ENCODE data around the gene YTHDF1.

DNA sequence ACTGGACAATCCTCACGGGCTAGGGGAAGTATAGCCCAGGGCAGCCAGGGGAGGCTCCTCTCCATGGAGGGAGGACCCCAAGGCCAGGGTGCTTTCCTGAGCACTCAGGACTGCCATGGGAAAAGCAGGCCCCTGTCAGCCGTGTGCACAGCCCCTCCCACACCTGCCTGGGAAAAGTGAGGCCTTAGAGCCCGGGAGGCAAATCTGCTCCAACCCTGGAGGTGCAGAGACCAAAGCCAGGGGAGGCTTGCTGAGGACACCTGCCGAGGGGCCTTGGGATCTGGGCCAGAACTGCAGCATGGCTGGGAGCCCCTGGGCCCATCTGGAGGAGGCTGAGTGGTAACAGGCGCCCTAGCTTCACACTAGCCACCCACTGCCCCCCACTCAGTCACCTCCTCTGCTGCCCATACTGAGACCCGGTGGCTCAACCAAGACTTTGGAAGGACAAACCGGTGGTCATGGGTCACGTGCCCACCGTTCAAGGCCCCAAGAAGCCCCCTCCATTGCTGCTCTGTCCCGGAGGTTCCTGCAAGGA is 55.2 kb downstream of the YTHDF1 start:
- TF ChIP-seq, protein P1, sequence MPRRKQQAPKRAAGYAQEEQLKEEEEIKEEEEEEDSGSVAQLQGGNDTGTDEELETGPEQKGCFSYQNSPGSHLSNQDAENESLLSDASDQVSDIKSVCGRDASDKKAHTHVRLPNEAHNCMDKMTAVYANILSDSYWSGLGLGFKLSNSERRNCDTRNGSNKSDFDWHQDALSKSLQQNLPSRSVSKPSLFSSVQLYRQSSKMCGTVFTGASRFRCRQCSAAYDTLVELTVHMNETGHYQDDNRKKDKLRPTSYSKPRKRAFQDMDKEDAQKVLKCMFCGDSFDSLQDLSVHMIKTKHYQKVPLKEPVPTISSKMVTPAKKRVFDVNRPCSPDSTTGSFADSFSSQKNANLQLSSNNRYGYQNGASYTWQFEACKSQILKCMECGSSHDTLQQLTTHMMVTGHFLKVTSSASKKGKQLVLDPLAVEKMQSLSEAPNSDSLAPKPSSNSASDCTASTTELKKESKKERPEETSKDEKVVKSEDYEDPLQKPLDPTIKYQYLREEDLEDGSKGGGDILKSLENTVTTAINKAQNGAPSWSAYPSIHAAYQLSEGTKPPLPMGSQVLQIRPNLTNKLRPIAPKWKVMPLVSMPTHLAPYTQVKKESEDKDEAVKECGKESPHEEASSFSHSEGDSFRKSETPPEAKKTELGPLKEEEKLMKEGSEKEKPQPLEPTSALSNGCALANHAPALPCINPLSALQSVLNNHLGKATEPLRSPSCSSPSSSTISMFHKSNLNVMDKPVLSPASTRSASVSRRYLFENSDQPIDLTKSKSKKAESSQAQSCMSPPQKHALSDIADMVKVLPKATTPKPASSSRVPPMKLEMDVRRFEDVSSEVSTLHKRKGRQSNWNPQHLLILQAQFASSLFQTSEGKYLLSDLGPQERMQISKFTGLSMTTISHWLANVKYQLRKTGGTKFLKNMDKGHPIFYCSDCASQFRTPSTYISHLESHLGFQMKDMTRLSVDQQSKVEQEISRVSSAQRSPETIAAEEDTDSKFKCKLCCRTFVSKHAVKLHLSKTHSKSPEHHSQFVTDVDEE (CRISPR knock-in tag; IDR thresholded peaks at IDR 0.05), result no peak
- no peak for TF ChIP-seq CSDC2 (CRISPR knock-in tag; IDR thresholded peaks at IDR 0.05)
- TF ChIP-seq ARNTL (CRISPR knock-in tag; IDR thresholded peaks at IDR 0.05; ENCODE audit: borderline replicate concordance, low read depth), result no peak
- TF ChIP-seq, protein P2, sequence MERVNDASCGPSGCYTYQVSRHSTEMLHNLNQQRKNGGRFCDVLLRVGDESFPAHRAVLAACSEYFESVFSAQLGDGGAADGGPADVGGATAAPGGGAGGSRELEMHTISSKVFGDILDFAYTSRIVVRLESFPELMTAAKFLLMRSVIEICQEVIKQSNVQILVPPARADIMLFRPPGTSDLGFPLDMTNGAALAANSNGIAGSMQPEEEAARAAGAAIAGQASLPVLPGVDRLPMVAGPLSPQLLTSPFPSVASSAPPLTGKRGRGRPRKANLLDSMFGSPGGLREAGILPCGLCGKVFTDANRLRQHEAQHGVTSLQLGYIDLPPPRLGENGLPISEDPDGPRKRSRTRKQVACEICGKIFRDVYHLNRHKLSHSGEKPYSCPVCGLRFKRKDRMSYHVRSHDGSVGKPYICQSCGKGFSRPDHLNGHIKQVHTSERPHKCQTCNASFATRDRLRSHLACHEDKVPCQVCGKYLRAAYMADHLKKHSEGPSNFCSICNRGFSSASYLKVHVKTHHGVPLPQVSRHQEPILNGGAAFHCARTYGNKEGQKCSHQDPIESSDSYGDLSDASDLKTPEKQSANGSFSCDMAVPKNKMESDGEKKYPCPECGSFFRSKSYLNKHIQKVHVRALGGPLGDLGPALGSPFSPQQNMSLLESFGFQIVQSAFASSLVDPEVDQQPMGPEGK (CRISPR knock-in tag; IDR thresholded peaks at IDR 0.05; ENCODE audit: borderline replicate concordance), result no peak
- TF ChIP-seq, protein P3, sequence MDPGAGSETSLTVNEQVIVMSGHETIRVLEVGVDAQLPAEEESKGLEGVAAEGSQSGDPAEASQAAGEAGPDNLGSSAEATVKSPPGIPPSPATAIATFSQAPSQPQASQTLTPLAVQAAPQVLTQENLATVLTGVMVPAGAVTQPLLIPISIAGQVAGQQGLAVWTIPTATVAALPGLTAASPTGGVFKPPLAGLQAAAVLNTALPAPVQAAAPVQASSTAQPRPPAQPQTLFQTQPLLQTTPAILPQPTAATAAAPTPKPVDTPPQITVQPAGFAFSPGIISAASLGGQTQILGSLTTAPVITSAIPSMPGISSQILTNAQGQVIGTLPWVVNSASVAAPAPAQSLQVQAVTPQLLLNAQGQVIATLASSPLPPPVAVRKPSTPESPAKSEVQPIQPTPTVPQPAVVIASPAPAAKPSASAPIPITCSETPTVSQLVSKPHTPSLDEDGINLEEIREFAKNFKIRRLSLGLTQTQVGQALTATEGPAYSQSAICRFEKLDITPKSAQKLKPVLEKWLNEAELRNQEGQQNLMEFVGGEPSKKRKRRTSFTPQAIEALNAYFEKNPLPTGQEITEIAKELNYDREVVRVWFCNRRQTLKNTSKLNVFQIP (CRISPR knock-in tag; IDR thresholded peaks at IDR 0.05; ENCODE audit: borderline replicate concordance, low read depth), result no peak
- TF ChIP-seq ISL1 (CRISPR knock-in tag; IDR thresholded peaks at IDR 0.05), result no peak
- no peak for TF ChIP-seq ZNF70 (CRISPR knock-in tag; IDR thresholded peaks at IDR 0.05)
